A549 (cell line): ENCODE results near the gene BAIAP2L1. TPM values are rescaled to one million over a fixed set of nuclear protein-coding genes. Genes with fewer than 3 reads are reported as not detected.
"Not testable (repeated sequence)": the region's sequence is repeated elsewhere in the genome, so short reads cannot be mapped to it uniquely, and the experiment has no call there.

ENCODE experiments used
- ATAC-seq, 2 experiments: fragments of 200-7000 bp in 1 of 2; fragments of >200 bp in 1 of 2; cut with Nextera tagmentation in 1 of 2; cut with Tn5 transposase in 1 of 2; 3 replicates each; pipeline versions ENCODE4 v1.8.0 to v1.9.1; 2018 to 2020; ENCODE audit warnings: mild to moderate bottlenecking in 1 of 2, moderate library complexity in 1 of 2
- CTCF ChIA-PET: fragments of 300-600 bp; sonication (Branson Sonifier 250); formaldehyde crosslinking; extraction: SDS; loops from one replicate; lab custom pipeline; 2021; ENCODE audit warnings: antibody characterized with exemption, inconsistent platforms; lab: Yijun Ruan, JAX
- POLR2A ChIA-PET: fragments of 350-600 bp; formaldehyde crosslinking; extraction: SDS; loops from one replicate; lab custom pipeline; 2021; ENCODE audit warnings: antibody characterized with exemption, inconsistent platforms; lab: Yijun Ruan, JAX
- DNase-seq, 2 experiments: peaks; one replicate each; pipeline versions ENCODE4 v3.0.0 to v3.0.0-alpha.2; 2011 to 2016; ENCODE audit warnings: low read depth in 1 of 2, low spot score in 1 of 2
- FAIRE-seq: peaks from 2 replicates; lab custom pipeline; 2011; peaks lifted over from hg19 to GRCh38; lab: Jason Lieb, UNC
- H3K27ac ChIP-seq, 2 experiments: fragments of >200 bp; sonication (Bioruptor Twin); formaldehyde crosslinking; 3 replicates each; pipeline ENCODE4 v1.5.1; 2016 to 2017
- H3K4me1 ChIP-seq: fragments of >200 bp; sonication (Bioruptor Twin); formaldehyde crosslinking; 3 replicates; pipeline ENCODE4 v1.6.1; 2016
- H3K4me2 ChIP-seq: fragments of >200 bp; sonication (Bioruptor Twin); formaldehyde crosslinking; 3 replicates; pipeline ENCODE4 v1.6.1; 2016
- H3K4me3 ChIP-seq: fragments of >200 bp; sonication (Bioruptor Twin); formaldehyde crosslinking; 3 replicates; pipeline ENCODE4 v1.5.1; 2016
- H3K9me3 ChIP-seq: fragments of >200 bp; sonication (Bioruptor Twin); formaldehyde crosslinking; 3 replicates; pipeline ENCODE4 v1.6.1; 2016
- ATOH8 ChIP-seq: fragments of 250-450 bp; sonication (Bioruptor Pico); IDR thresholded peaks from 2 replicates; pipeline ENCODE4 v1.5.0; 2020; ENCODE audit warnings: low read depth, mild to moderate bottlenecking, moderate library complexity
- CBX8 ChIP-seq: fragments of 200-600 bp; sonication (generic); IDR thresholded peaks from 2 replicates; pipeline ENCODE4 v1.6.1; 2016
- CHD2 ChIP-seq: fragments of 150-350 bp; IDR thresholded peaks from 2 replicates; pipeline ENCODE4 v1.6.1; 2014; ENCODE audit warnings: low read length; ENCODE audit not compliant: partially characterized antibody
- EHF ChIP-seq: fragments of 250-450 bp; sonication (Bioruptor Pico); IDR thresholded peaks from 2 replicates; pipeline ENCODE4 v1.5.0; 2020; ENCODE audit warnings: mild to moderate bottlenecking
- ELK1 ChIP-seq: fragments of 150-350 bp; IDR thresholded peaks from 2 replicates; pipeline ENCODE4 v1.6.1; 2014; ENCODE audit warnings: low read depth, mild to moderate bottlenecking, low read length
- EP300 ChIP-seq, 2 experiments: fragments of >200 bp; sonication (Bioruptor Twin); formaldehyde crosslinking; IDR thresholded peaks; 2 replicates in 1 of 2; 3 replicates in 1 of 2; pipeline ENCODE4 v1.6.1; 2016 to 2017
- FOSL2 ChIP-seq, 2 experiments: fragments of 450-650 bp in 1 of 2; fragments of >200 bp in 1 of 2; sonication (Bioruptor Twin) in 1 of 2; formaldehyde crosslinking; IDR thresholded peaks; 2 replicates each; pipeline versions ENCODE4 v1.5.0 to v1.6.1; 2016 to 2020; ENCODE audit warnings: mild to moderate bottlenecking in 1 of 2, moderate library complexity in 1 of 2
- JUN ChIP-seq, 2 experiments: fragments of >200 bp; sonication (Bioruptor Twin); formaldehyde crosslinking; IDR thresholded peaks; 2 replicates in 1 of 2; 3 replicates in 1 of 2; pipeline ENCODE4 v1.6.1; 2016 to 2017
- KDM1A ChIP-seq: fragments of 200-600 bp; sonication (generic); IDR thresholded peaks from 2 replicates; pipeline ENCODE4 v1.6.1; 2016; ENCODE audit warnings: low read depth, mild to moderate bottlenecking
- MAZ ChIP-seq: fragments of 150-350 bp; IDR thresholded peaks from 2 replicates; pipeline ENCODE4 v1.6.1; 2014; ENCODE audit warnings: antibody characterized with exemption, low read depth, low read length, borderline replicate concordance
- NFE2L2 ChIP-seq: fragments of 150-350 bp; conservative IDR thresholded peaks from 2 replicates; pipeline ENCODE4 v1.6.1; 2014; ENCODE audit warnings: low read length
- NPAS2 ChIP-seq: fragments of 250-450 bp; sonication (Bioruptor Pico); IDR thresholded peaks from 2 replicates; pipeline ENCODE4 v1.8.0; 2022; ENCODE audit warnings: mild to moderate bottlenecking, moderate library complexity, borderline replicate concordance
- NR3C1 ChIP-seq: fragments of >200 bp; sonication (Bioruptor Twin); formaldehyde crosslinking; IDR thresholded peaks from 3 replicates; pipeline ENCODE4 v1.6.1; 2017
- POLR2A ChIP-seq: IDR thresholded peaks from 2 replicates; pipeline ENCODE4 v1.6.1; 2012; ENCODE audit warnings: mild to moderate bottlenecking, low read length
- POLR2AphosphoS2 ChIP-seq: conservative IDR thresholded peaks from 2 replicates; pipeline ENCODE4 v1.6.1; 2012; ENCODE audit warnings: low read length, improper control_type of control experiment, inconsistent platforms
- RCOR1 ChIP-seq: fragments of 150-350 bp; IDR thresholded peaks from 2 replicates; pipeline ENCODE4 v1.6.1; 2014; ENCODE audit warnings: antibody characterized with exemption, low read length, low read depth
- RFX5 ChIP-seq: fragments of 450-650 bp; IDR thresholded peaks from 2 replicates; pipeline ENCODE4 v1.7.1; 2014; ENCODE audit warnings: antibody characterized with exemption, mild to moderate bottlenecking, moderate library complexity
- USF2 ChIP-seq: fragments of 450-650 bp; IDR thresholded peaks from 2 replicates; pipeline ENCODE4 v1.6.1; 2014; ENCODE audit warnings: antibody characterized with exemption
- ZC3H11A ChIP-seq: fragments of 450-650 bp; IDR thresholded peaks from 2 replicates; pipeline ENCODE4 v1.6.1; 2014; ENCODE audit warnings: antibody characterized with exemption, mild to moderate bottlenecking
- WGBS: methylation state at CpG from one replicate; pipeline ENCODE4 v1.1.6; 2017; ENCODE audit errors: missing lambda C conversion rate; 5-methylcytosine and 5-hydroxymethylcytosine counted together
- polyA plus RNA-seq, 4 experiments: library from polyadenylated mRNA; depleted of rRNA in 3 of 4; stranded (reverse); fragments of >200 nt; fragmentation: RNase III in 1 of 4; extraction: RNeasy Plus Mini Kit Qiagen cat#74134 plus additional on column Dnase treatment in 1 of 4; gene quantifications; 2 replicates in 3 of 4; 3 replicates in 1 of 4; pipeline ENCODE4 v1.2.3, GENCODE V29; 2011 to 2017
- TF ChIP-seq, protein P1 (sequence below): IDR thresholded peaks from 2 replicates; pipeline ENCODE4 v1.6.1; 2012; ENCODE audit warnings: low read depth, borderline replicate concordance
- TF ChIP-seq, protein P2 (sequence below): fragments of >200 bp; sonication (Bioruptor Twin); formaldehyde crosslinking; IDR thresholded peaks from 3 replicates; pipeline ENCODE4 v1.5.1; 2016

BAIAP2L1 gene
- polyA plus RNA-seq, 2 of the 4 experiments (the other 2 are of a cell fraction): 39.4 to 89.3 TPM

DNA sequence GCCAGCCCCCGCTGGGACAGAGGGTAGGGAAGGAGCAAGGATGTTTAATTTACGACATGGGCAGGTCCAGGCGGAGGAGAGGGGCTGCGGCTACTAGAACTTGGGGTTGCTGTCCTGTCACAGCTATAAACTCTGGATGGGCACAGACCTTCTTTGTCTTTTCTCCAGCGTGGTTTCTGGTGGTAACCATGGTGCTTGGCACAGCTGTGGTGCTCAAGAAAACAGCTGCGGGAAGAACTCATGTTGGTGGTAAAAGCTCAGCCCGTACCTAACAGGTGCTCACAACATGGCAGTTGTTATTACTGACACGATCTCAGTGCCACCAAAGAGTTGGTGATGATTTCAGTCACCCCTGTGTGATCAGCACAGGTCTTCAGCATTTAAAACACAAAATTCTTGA, 13.8 kb downstream of the BAIAP2L1 start:
- TF ChIP-seq EP300 (IDR thresholded peaks at IDR 0.05) (no peak), NFE2L2 (no peak), RCOR1 (no peak), FOSL2 (IDR thresholded peaks at IDR 0.05) (no peak), FOSL2 (CRISPR knock-in tag; IDR thresholded peaks at IDR 0.05) (no peak), NPAS2 (CRISPR knock-in tag) (no peak), MAZ (no peak), KDM1A (no peak), POLR2A (no peak)
- TF ChIP-seq, protein P1, sequence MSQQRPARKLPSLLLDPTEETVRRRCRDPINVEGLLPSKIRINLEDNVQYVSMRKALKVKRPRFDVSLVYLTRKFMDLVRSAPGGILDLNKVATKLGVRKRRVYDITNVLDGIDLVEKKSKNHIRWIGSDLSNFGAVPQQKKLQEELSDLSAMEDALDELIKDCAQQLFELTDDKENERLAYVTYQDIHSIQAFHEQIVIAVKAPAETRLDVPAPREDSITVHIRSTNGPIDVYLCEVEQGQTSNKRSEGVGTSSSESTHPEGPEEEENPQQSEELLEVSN: no peak
- no peak overlapping the region for H3K4me2 ChIP-seq
- H3K27ac ChIP-seq: no peak overlapping the region
- H3K9me3 ChIP-seq: no peaks in the 10 kb centered on the region
- DNase-seq: no peak
- H3K4me1 ChIP-seq: 0 out of 3 replicates have a peak, but pooled peaks cover under 1% of the 10 kb centered on the region
- FAIRE-seq: no peak
- WGBS: 97% methylated on average over 8 of the region's 8 CpGs
- no peak for ATAC-seq
- no peak overlapping the region for H3K4me3 ChIP-seq
- ChIA-PET POLR2A (no interaction called here), CTCF (interaction anchor here (0.6 to 3.4 kb wide), 4 partner anchors 14 to 98 kb away, joined by 3 to 17 read pairs (median 8); partner anchors contain the start of gene BAIAP2L1)

DNA sequence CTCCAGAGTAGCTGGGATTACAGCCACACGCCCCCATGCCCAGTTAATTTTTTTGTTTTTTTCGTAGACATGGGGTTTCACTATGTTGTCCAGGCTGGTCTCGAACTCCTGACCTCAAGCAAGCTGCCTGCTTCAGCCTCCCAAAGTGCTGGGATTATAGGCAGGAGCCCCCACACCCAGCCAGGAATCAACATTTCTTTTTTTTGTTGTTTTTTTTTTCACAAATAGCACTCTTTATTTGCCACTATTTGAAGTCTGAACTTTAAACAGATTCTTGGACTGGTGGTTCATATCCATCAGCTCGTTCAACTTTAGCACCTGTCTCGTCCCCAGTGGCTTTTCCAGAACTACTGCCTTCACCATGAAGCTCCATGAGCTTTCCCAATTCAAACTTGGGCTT, 15.4 kb downstream of the BAIAP2L1 start:
- ATAC-seq, CTCF ChIA-PET, H3K4me3 ChIP-seq, H3K9me3 ChIP-seq, H3K4me2 ChIP-seq, FAIRE-seq, DNase-seq, H3K27ac ChIP-seq, H3K4me1 ChIP-seq, POLR2A ChIA-PET: not testable (repeated sequence)
- 98% methylated on average over 5 of the region's 5 CpGs for WGBS

GRCh38 chr7:98378210-98378819, 22.6 kb downstream of the BAIAP2L1 start:
- ATAC-seq: peak; percentile 39 to 47; a peak in 5 of 6 replicates
- H3K4me1 ChIP-seq: peaks cover 6% of the 10 kb centered on the region
- ChIA-PET POLR2A (no interaction called here), CTCF (interaction anchor here (0.6 to 1.6 kb wide), 9 partner anchors 10 to 436 kb away, joined by 3 to 7 read pairs (median 3); partner anchors contain the start of gene BAIAP2L1)
- WGBS: 81% methylated on average over 9 of the region's 9 CpGs
- H3K27ac ChIP-seq: 0 out of 6 replicates have a peak overlapping the region, but pooled peaks of 1 of the 2 experiments have one; percentile 25
- no peak for FAIRE-seq
- no peaks in the 10 kb centered on the region for H3K9me3 ChIP-seq
- DNase-seq: no peak
- TF ChIP-seq POLR2AphosphoS2 (no peak), RFX5 (no peak), NR3C1 (no peak), USF2 (no peak), CHD2 (no peak), ATOH8 (CRISPR knock-in tag) (no peak), EHF (CRISPR knock-in tag) (no peak), ZC3H11A (no peak), NFE2L2 (no peak), JUN (IDR thresholded peaks at IDR 0.05) (no peak), ELK1 (no peak), CBX8 (no peak)
- TF ChIP-seq, protein P1: no peak
- TF ChIP-seq, protein P2, sequence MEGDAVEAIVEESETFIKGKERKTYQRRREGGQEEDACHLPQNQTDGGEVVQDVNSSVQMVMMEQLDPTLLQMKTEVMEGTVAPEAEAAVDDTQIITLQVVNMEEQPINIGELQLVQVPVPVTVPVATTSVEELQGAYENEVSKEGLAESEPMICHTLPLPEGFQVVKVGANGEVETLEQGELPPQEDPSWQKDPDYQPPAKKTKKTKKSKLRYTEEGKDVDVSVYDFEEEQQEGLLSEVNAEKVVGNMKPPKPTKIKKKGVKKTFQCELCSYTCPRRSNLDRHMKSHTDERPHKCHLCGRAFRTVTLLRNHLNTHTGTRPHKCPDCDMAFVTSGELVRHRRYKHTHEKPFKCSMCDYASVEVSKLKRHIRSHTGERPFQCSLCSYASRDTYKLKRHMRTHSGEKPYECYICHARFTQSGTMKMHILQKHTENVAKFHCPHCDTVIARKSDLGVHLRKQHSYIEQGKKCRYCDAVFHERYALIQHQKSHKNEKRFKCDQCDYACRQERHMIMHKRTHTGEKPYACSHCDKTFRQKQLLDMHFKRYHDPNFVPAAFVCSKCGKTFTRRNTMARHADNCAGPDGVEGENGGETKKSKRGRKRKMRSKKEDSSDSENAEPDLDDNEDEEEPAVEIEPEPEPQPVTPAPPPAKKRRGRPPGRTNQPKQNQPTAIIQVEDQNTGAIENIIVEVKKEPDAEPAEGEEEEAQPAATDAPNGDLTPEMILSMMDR: no peak
- H3K4me3 ChIP-seq: no peak overlapping the region
- H3K4me2 ChIP-seq: no peak overlapping the region
